Measurements from ENCODE around the gene ADGRL2.

DNA sequence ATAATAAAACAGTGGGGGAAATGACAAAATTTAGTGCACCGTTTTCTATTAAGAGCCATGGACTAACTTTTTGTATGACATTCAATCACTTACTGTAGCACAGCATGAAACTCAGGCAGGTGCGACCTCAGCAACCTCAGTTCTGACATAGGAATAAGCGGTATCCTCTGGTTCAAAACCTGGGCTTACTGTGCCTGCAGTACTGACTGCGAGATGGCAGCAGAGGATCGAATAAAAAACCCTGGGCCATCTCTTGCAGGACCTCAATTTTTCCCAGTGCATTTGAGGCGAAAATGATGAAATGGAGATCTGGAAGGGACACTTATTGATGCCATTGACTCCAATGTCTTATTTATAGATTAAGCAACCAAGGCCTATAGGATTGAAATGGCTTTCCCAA is 214.7 kb downstream of the ADGRL2 start:
- no peak for TF ChIP-seq YY1 (IDR thresholded peaks at IDR 0.05; ENCODE audit: insufficient read depth, insufficient read length)
- no peak for TF ChIP-seq ZNF274 (IDR thresholded peaks at IDR 0.05; ENCODE audit: low read depth, low read length)
- no peak for TF ChIP-seq SUZ12 (IDR thresholded peaks at IDR 0.05; ENCODE audit: extremely low read depth, insufficient read depth, insufficient read length)

All from NT2/D1 (cell line).